Keratinocyte (primary cell): ENCODE measurements around the gene LTC4S. TPM values are rescaled to one million over a fixed set of nuclear protein-coding genes. Genes with fewer than 3 reads are reported as not detected.

ENCODE experiments used
- DNase-seq: peaks from one replicate; pipeline ENCODE4 v3.0.0-alpha.2; 2011; ENCODE audit warnings: low read depth, missing footprints, low spot score
- FAIRE-seq: peaks from 2 replicates; lab custom pipeline; 2011; peaks lifted over from hg19 to GRCh38; lab: Jason Lieb, UNC
- H2AFZ ChIP-seq: 2 replicates; pipeline ENCODE4 v1.6.0; 2012; ENCODE audit warnings: low read length, control low read depth, inconsistent platforms; ENCODE audit not compliant: control insufficient read depth
- H3K27ac ChIP-seq: 2 replicates; pipeline ENCODE4 v1.5.1; 2011; ENCODE audit warnings: low read length; ENCODE audit not compliant: control insufficient read depth, insufficient read depth
- H3K27me3 ChIP-seq: 3 replicates; pipeline ENCODE4 v1.6.0; 2011; ENCODE audit warnings: low read length; ENCODE audit not compliant: control insufficient read depth, insufficient read depth; ENCODE audit errors: extremely low read depth
- H3K36me3 ChIP-seq, 2 experiments: 2 replicates in 1 of 2; 3 replicates in 1 of 2; pipeline ENCODE4 v1.5.1; 2011; ENCODE audit warnings: low read length in 2 of 2, mild to moderate bottlenecking in 1 of 2; ENCODE audit not compliant: control insufficient read depth in 2 of 2, insufficient read depth in 2 of 2; ENCODE audit errors: extremely low read depth in 1 of 2
- H3K4me1 ChIP-seq: 3 replicates; pipeline ENCODE4 v1.5.1; 2011; ENCODE audit warnings: low read length; ENCODE audit not compliant: control insufficient read depth, insufficient read depth; ENCODE audit errors: extremely low read depth
- H3K4me2 ChIP-seq: 3 replicates; pipeline ENCODE4 v1.6.0; 2011; ENCODE audit warnings: low read depth, low read length; ENCODE audit not compliant: control insufficient read depth, insufficient read depth; ENCODE audit errors: extremely low read depth
- H3K4me3 ChIP-seq, 3 experiments: fragments of 200-600 bp in 1 of 3; sonication (generic) in 1 of 3; 2 replicates in 2 of 3; 3 replicates in 1 of 3; pipeline ENCODE4 v1.5.1; 2011 to 2016; ENCODE audit warnings: low read length in 3 of 3, mild to moderate bottlenecking in 3 of 3, control low read depth in 2 of 3, inconsistent platforms in 1 of 3, low read depth in 1 of 3, mixed read lengths in 1 of 3, mixed run types in 1 of 3, moderate library complexity in 1 of 3; ENCODE audit not compliant: control insufficient read depth in 2 of 3, insufficient read depth in 2 of 3; ENCODE audit errors: extremely low read depth in 1 of 3
- H3K79me2 ChIP-seq: 2 replicates; pipeline ENCODE4 v1.6.0; 2012; ENCODE audit warnings: low read length; ENCODE audit not compliant: control insufficient read depth, insufficient read depth
- H3K9ac ChIP-seq: 3 replicates; pipeline ENCODE4 v1.6.0; 2011; ENCODE audit warnings: low read length; ENCODE audit not compliant: control insufficient read depth, insufficient read depth; ENCODE audit errors: extremely low read depth
- H3K9me1 ChIP-seq: 3 replicates; pipeline ENCODE4 v1.6.0; 2011; ENCODE audit warnings: low read length; ENCODE audit not compliant: control insufficient read depth, insufficient read depth; ENCODE audit errors: extremely low read depth
- H3K9me3 ChIP-seq: 2 replicates; pipeline ENCODE4 v1.5.1; 2012; ENCODE audit warnings: low read depth, low read length; ENCODE audit not compliant: control insufficient read depth
- H4K20me1 ChIP-seq: 3 replicates; pipeline ENCODE4 v1.6.0; 2011; ENCODE audit warnings: low read length; ENCODE audit not compliant: control insufficient read depth, insufficient read depth; ENCODE audit errors: extremely low read depth
- EZH2 ChIP-seq: IDR thresholded peaks from one replicate; pipeline ENCODE4 v1.6.1; 2012; ENCODE audit warnings: inconsistent platforms, mild to moderate bottlenecking, low read length, moderate library complexity
- dilution Hi-C: fragments of 300-500 bp; cut with MboI; formaldehyde crosslinking; loops from one replicate; pipeline ENCODE4 v1.7.0; 2020; ENCODE audit warnings: low sequenced_read_pairs; ENCODE audit not compliant: extremely low pct_ligation_motif_present
- polyA plus RNA-seq, 5 experiments: library from polyadenylated mRNA; depleted of rRNA in 3 of 5; stranded (reverse) in 3 of 5; stranded (forward) in 1 of 5; unstranded in 1 of 5; fragments of >200 nt; gene quantifications; 1 replicate in 1 of 5; 2 replicates in 3 of 5; 3 replicates in 1 of 5; pipeline versions ENCODE4 v1.2.1 to v1.2.3, GENCODE V29; 2011 to 2012; ENCODE audit warnings: missing spikeins in 2 of 5, low read depth in 1 of 5, low replicate concordance in 1 of 5
- TF ChIP-seq, protein P1 (sequence below), 3 experiments: IDR thresholded peaks in 1 of 3; conservative IDR thresholded peaks in 1 of 3; optimal IDR thresholded peaks in 1 of 3; 2 replicates in 2 of 3; 3 replicates in 1 of 3; pipeline versions ENCODE3 to v1.5.1; 2011; ENCODE audit warnings: low read length in 3 of 3, mild to moderate bottlenecking in 3 of 3, moderate library complexity in 2 of 3, control low read depth in 1 of 3, inconsistent platforms in 1 of 3; ENCODE audit not compliant: insufficient read depth in 2 of 3; ENCODE audit errors: extremely low read depth in 1 of 3

LTC4S gene
- polyA plus RNA-seq, 1 donor (not counting 4 experiments of a cell fraction or from before 2014, with no cell fraction given): not detected

DNA sequence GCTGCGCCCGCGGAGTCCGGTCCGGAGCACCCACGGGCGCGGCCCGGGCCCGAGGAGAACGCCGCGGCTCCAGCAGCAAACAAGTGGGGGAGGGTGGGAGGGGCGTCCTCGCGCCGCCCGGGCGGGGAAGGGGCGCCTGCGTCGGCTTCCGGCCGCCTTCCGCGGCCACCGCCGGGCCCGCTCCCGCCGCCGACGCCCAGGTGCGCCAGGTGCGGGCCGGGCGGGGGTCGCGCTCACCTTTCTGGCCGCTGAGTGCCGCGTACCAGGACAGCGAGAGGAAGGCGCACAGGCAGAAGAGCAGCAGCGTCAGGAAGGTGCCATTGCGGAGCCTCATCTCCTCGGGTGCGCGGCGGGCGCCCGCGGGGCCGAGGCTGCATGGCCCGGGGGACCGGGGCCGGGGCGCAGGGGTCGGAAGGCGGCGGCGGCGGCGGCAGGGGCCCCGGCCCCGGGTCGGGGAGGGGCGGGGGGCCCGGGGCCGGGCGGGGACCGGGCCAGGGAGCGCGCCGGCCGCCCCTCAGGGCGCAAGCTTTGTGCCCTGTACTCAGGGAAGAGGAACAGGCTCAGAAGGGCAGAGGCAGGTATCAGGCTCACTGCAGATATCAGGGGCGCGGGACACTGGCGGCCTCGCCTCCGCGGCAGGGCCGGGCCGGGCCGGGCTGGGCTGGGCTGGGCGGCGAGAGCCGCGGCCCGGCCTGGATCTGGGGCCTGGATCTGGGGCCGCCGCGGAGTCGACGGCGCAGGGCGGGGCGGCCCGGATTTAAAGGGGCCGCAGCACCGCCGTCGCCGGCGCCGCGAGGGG, 12.7 kb downstream of the LTC4S start, which contains the start of gene MGAT4B:
Gene MGAT4B, minus strand, starts transcription at position 617 of the 799 bp plus-strand sequence. Its CDS starts 283 bp downstream, at position 334.
- Histone ChIP-seq H4K20me1 (peaks cover 6% of the 10 kb centered on the region), H3K79me2 (peaks cover 33% of the 10 kb centered on the region), H3K4me3 (peak within 1 kb of the TSS; percentile 77 to 87 (median 78)), H2AFZ (peak within 1 kb of the TSS; percentile 33), H3K9ac (peak within 1 kb of the TSS; percentile 80), H3K27me3 (no peaks in the 10 kb centered on the region), H3K9me3 (no peaks in the 10 kb centered on the region), H3K9me1 (no peaks in the 10 kb centered on the region), H3K4me1 (peaks cover 20% of the 10 kb centered on the region), H3K4me2 (peak within 1 kb of the TSS; percentile 88), H3K27ac (peak within 1 kb of the TSS; percentile 61), H3K36me3 (peaks cover 0 to 6% of the 10 kb centered on the region in 2 experiments)
- no peak for TF ChIP-seq EZH2
- TF ChIP-seq, protein P1, sequence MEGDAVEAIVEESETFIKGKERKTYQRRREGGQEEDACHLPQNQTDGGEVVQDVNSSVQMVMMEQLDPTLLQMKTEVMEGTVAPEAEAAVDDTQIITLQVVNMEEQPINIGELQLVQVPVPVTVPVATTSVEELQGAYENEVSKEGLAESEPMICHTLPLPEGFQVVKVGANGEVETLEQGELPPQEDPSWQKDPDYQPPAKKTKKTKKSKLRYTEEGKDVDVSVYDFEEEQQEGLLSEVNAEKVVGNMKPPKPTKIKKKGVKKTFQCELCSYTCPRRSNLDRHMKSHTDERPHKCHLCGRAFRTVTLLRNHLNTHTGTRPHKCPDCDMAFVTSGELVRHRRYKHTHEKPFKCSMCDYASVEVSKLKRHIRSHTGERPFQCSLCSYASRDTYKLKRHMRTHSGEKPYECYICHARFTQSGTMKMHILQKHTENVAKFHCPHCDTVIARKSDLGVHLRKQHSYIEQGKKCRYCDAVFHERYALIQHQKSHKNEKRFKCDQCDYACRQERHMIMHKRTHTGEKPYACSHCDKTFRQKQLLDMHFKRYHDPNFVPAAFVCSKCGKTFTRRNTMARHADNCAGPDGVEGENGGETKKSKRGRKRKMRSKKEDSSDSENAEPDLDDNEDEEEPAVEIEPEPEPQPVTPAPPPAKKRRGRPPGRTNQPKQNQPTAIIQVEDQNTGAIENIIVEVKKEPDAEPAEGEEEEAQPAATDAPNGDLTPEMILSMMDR (optimal IDR thresholded peaks at IDR 0.05 in 1 of 3, IDR thresholded peaks at IDR 0.05 in 1 of 3, conservative IDR thresholded peaks at IDR 0.05 in 1 of 3; ENCODE audit: extremely low read depth in 1 of 3, insufficient read depth in 2 of 3, low read length in 3 of 3): no peak
- dilution Hi-C loops: no loop called here
- FAIRE-seq (no peak), DNase-seq (no peak)

GRCh38 chr5:179812135-179812825, 18.5 kb downstream of the LTC4S start:
- Histone ChIP-seq H3K4me1 (no peaks in the 10 kb centered on the region), H3K9ac (no peak overlapping the region), H3K27ac (no peak overlapping the region), H3K27me3 (no peaks in the 10 kb centered on the region), H2AFZ (no peak overlapping the region), H3K9me3 (no peaks in the 10 kb centered on the region), H3K9me1 (no peaks in the 10 kb centered on the region), H4K20me1 (no peaks in the 10 kb centered on the region), H3K4me2 (no peak overlapping the region), H3K4me3 (no peak overlapping the region), H3K79me2 (no peaks in the 10 kb centered on the region), H3K36me3 (peaks cover 0 to 4% of the 10 kb centered on the region in 2 experiments)
- TF ChIP-seq, protein P1 (optimal IDR thresholded peaks at IDR 0.05 in 1 of 3, IDR thresholded peaks at IDR 0.05 in 1 of 3, conservative IDR thresholded peaks at IDR 0.05 in 1 of 3; ENCODE audit: extremely low read depth in 1 of 3, insufficient read depth in 2 of 3, low read length in 3 of 3): no peak
- TF ChIP-seq EZH2: no peak
- FAIRE-seq: no peak
- no peak for DNase-seq
- dilution Hi-C loops: no loop called here
